GM12864 (cell line): ENCODE data around the gene CD93.

Source experiments
- DNase-seq: peaks from one replicate; pipeline ENCODE4 v3.0.0-alpha.2; 2011; ENCODE audit warnings: low read depth
- H3K4me3 ChIP-seq: 2 replicates; pipeline ENCODE4 v1.5.1; 2011; ENCODE audit warnings: mild to moderate bottlenecking, low read depth, low read length, control low read depth
- TF ChIP-seq, protein P1 (sequence below): IDR thresholded peaks from 2 replicates; pipeline ENCODE4 v1.5.1; 2011; ENCODE audit warnings: low read depth, mild to moderate bottlenecking, moderate library complexity, low read length, control low read depth, inconsistent platforms; ENCODE audit errors: missing control alignments

CD93 gene

DNA sequence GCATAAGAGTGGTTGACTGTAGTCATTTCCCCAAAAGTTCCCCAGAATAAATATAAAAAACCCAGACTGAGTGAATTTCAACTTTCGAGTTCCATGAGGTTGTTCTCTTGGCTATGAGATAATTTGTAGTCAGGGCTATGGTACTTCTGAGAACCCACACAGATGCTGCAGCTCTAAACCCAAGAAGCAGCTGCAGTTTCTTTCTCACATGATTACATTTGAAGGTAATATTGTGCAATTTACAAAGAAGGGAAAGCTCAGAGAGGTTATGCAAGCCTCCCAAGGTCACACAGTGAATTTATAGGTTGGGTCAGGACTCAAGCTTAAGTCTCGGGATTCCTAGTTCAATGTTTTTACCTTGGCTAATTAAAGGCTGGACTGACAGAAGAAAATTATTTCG lies 29.7 kb upstream of the CD93 start:
- no peak overlapping the region for H3K4me3 ChIP-seq
- peak; percentile 16 for DNase-seq
- TF ChIP-seq, protein P1, sequence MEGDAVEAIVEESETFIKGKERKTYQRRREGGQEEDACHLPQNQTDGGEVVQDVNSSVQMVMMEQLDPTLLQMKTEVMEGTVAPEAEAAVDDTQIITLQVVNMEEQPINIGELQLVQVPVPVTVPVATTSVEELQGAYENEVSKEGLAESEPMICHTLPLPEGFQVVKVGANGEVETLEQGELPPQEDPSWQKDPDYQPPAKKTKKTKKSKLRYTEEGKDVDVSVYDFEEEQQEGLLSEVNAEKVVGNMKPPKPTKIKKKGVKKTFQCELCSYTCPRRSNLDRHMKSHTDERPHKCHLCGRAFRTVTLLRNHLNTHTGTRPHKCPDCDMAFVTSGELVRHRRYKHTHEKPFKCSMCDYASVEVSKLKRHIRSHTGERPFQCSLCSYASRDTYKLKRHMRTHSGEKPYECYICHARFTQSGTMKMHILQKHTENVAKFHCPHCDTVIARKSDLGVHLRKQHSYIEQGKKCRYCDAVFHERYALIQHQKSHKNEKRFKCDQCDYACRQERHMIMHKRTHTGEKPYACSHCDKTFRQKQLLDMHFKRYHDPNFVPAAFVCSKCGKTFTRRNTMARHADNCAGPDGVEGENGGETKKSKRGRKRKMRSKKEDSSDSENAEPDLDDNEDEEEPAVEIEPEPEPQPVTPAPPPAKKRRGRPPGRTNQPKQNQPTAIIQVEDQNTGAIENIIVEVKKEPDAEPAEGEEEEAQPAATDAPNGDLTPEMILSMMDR, result no peak

DNA sequence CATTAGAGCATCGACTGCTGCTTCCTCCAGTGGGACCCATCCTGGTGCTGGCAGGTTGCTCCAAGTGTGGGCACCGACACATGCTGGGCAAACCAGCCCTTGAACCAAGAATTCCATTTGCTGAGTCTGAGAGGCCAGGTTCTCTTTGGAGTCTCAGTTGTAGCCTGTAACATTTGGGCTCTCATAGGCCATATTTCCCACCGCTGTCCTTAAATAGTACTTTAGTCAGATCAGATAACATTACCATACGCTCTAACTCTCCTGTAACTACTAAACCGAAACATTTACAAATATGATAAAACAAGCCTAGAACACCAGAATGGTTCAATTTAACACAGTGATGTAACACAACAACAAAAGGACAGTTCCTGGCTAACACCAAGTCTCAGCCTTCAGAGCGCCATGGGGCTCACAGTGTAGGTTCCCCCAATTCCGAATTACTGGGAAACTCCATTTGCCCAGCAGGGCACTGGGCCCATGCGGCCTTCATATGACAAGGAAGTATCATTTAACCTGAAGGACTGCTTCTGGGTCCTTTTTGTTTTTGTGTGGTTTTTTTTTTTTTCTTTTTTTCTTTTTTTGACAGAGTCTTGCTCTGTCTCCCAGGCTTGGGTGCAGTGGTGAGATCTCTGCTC lies 28.4 kb upstream of the CD93 start:
- no peak overlapping the region for H3K4me3 ChIP-seq
- TF ChIP-seq, protein P1, result no peak
- DNase-seq, result no peak

DNA sequence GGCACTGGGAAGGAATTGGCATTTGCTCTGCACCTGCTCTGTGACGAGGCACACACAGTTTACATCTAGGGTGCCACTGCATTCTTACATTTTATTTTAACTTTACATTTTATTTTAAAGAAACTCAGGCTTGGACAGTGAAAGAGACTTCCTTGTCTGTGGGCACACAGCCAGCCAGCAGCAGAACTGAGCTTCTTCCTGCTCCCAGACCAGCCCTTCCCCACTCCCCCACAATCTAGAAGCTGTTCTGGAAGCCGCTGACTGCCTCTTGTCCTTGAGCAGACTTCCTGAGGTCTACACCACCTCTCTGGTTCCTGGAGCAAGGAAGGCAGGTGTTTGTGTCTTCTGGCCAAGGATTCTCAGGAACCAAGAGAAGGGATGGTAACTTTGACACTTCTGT lies 27.9 kb upstream of the CD93 start:
- H3K4me3 ChIP-seq, result no peak overlapping the region
- TF ChIP-seq, protein P1, result no peak
- DNase-seq, result no peak

DNA sequence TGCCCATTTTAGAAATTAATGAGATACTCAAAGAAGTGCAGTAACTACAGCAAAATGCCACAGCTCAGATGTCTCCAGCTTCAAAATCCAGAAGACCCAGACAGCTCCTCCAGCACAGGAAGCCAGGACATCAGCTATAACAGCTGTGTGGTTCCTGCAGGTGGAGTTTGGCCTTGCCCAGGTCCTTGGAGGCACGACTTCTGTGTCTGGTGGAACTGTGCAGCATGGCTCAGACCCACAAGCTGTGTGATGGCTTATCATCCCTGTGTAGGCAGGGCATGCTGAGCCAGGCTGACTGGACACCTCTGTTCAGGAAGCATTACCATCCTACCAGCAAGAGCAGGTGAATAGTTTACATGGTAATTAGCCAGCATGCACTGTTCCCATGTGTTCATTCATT lies 26.5 kb upstream of the CD93 start:
- H3K4me3 ChIP-seq, result no peak overlapping the region
- TF ChIP-seq, protein P1, result no peak
- no peak for DNase-seq

DNA sequence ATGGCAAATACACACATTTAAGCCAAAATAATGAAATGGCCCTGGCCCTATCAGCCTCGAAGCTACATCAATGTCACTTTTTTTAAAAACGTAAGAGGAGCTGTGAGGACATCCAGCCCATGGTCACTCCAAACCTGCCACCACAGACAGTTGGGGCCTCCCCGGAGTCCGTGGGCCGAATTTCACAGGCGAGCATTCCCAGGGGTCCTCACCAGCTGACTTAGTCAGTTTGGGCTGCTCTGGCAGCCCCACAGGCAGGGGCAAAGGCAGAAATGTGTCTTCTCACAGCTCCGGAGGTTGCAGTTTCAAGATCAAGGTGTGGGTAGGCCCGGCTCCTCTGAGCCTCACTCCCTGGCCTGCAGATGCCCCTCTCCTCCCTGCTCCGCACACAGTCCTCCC lies 25.8 kb upstream of the CD93 start:
- DNase-seq, result no peak
- no peak overlapping the region for H3K4me3 ChIP-seq
- TF ChIP-seq, protein P1, result no peak

DNA sequence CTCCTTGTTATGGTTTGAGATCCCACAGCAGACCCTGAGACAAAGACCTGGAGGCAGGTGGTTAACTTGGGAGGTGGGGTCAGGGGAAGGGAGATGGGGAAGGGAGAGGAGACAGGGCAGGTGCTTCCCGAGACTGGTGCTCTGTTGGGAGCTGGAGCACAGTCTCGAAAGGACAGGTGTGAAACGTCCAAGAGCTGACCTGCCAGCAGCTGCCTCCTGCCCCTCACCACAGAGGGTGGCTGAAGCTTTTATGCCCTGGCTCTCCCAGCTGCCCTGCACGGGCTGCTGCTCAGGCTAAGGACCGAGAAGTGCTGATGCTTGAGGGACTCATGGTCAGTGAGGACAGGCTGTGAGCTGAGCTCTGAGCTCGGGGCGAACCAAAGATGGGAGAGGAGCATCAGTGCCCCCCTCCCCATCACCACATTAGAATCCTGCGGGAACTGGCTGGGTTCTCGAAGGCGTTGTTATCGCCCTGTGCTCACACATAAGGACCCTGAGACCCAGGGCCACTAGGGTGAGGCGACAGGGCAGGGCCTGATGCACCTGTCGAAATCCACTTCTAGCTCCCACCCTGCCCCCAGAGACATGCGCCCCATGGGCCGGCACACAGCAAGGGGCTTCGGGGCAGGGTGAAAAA lies 25.3 kb upstream of the CD93 start:
- no peak overlapping the region for H3K4me3 ChIP-seq
- TF ChIP-seq, protein P1, result no peak
- no peak for DNase-seq

DNA sequence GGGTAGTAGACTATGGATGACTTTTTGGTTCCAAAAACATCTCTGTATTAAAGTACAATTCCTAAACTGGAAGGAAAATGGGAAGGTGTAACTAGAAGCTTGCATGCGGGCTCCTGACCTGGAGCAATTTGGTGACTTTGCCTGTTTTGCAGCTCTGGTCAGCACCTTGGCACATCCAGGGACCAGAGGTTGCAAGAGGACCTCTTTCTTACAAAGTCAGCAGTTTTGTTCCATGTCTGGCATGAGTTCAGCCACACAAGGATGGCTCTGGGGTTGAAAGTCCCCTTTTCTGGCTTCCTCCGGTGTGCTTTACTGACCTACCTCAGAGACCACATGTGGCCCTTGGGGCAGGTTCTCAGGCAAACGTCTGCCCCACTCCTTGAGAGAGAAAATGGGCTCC lies 22.7 kb upstream of the CD93 start:
- no peak overlapping the region for H3K4me3 ChIP-seq
- no peak for DNase-seq
- TF ChIP-seq, protein P1, result no peak
